Osteocyte (in vitro differentiated cells): ENCODE results near the gene FGF3. TPM values are rescaled to one million over a fixed set of nuclear protein-coding genes. Genes with fewer than 3 reads are reported as not detected.

Experiments used
- DNase-seq: peaks from one replicate; pipeline ENCODE4 v3.0.0; 2021; ENCODE audit warnings: mixed read lengths; ENCODE audit not compliant: unreplicated experiment; ENCODE audit errors: extremely low spot score
- H3K27ac Mint-ChIP-seq: one replicate; pipeline ENCODE4 v1.8.0; 2021; ENCODE audit warnings: mild to moderate bottlenecking, mixed read lengths; ENCODE audit not compliant: unreplicated experiment
- H3K27me3 Mint-ChIP-seq: one replicate; pipeline ENCODE4 v1.8.0; 2021; ENCODE audit warnings: mixed read lengths; ENCODE audit not compliant: unreplicated experiment
- H3K36me3 Mint-ChIP-seq: one replicate; pipeline ENCODE4 v1.8.0; 2021; ENCODE audit warnings: mixed read lengths; ENCODE audit not compliant: unreplicated experiment
- H3K4me1 Mint-ChIP-seq: one replicate; pipeline ENCODE4 v1.8.0; 2021; ENCODE audit warnings: mixed read lengths; ENCODE audit not compliant: unreplicated experiment
- H3K4me3 Mint-ChIP-seq: one replicate; pipeline ENCODE4 v1.8.0; 2021; ENCODE audit warnings: mild to moderate bottlenecking, moderate library complexity, mixed read lengths; ENCODE audit not compliant: unreplicated experiment
- H3K9me3 Mint-ChIP-seq: one replicate; pipeline ENCODE4 v1.8.0; 2021; ENCODE audit warnings: mixed read lengths; ENCODE audit not compliant: unreplicated experiment
- CTCF ChIP-seq: fragments of 200-600 bp; sonication (generic); IDR thresholded peaks from 2 replicates; pipeline ENCODE4 v1.5.0; 2021; ENCODE audit warnings: antibody characterized with exemption, mild to moderate bottlenecking, moderate library complexity
- total RNA-seq: library from RNA; stranded (reverse); gene quantifications from 2 replicates; pipeline ENCODE4 v1.2.1, GENCODE V29; 2021

The FGF3 gene
- total RNA-seq, 1 donor from 2014 or later, result 2.5 TPM

- Mint-ChIP-seq H3K36me3 (no peaks in the 10 kb centered on the region), H3K4me3 (no peak overlapping the region), H3K27ac (no peak overlapping the region), H3K27me3 (peaks cover 27% of the 10 kb centered on the region), H3K9me3 (no peaks in the 10 kb centered on the region), H3K4me1 (peaks cover 5% of the 10 kb centered on the region)
- no peak for DNase-seq
- TF ChIP-seq CTCF, result no peak
Measured at GRCh38 chr11:69814411-69814810, 4.8 kb downstream of the FGF3 start.

GRCh38 chr11:69813839-69814238 is 5.4 kb downstream of the FGF3 start:
- Mint-ChIP-seq H3K36me3 (no peaks in the 10 kb centered on the region), H3K27ac (no peak overlapping the region), H3K9me3 (no peaks in the 10 kb centered on the region), H3K4me1 (peaks cover 9% of the 10 kb centered on the region), H3K4me3 (no peak overlapping the region), H3K27me3 (peaks cover 26% of the 10 kb centered on the region)
- TF ChIP-seq CTCF, result no peak
- no peak for DNase-seq

GRCh38 chr11:69812946-69813345 is 6.3 kb downstream of the FGF3 start:
- Mint-ChIP-seq H3K36me3 (no peaks in the 10 kb centered on the region), H3K9me3 (no peaks in the 10 kb centered on the region), H3K27me3 (peaks cover 26% of the 10 kb centered on the region), H3K4me1 (peaks cover 18% of the 10 kb centered on the region), H3K27ac (no peak overlapping the region), H3K4me3 (no peak overlapping the region)
- no peak for TF ChIP-seq CTCF
- DNase-seq, result no peak

GRCh38 chr11:69812256-69812655 is 7.0 kb downstream of the FGF3 start:
- Mint-ChIP-seq H3K27ac (no peak overlapping the region), H3K27me3 (peaks cover 26% of the 10 kb centered on the region), H3K9me3 (no peaks in the 10 kb centered on the region), H3K36me3 (no peaks in the 10 kb centered on the region), H3K4me1 (peaks cover 24% of the 10 kb centered on the region), H3K4me3 (no peak overlapping the region)
- no peak for DNase-seq
- TF ChIP-seq CTCF, result no peak

- no peak overlapping the region for H3K27ac Mint-ChIP-seq
- H3K4me1 Mint-ChIP-seq, result peaks cover 26% of the 10 kb centered on the region
- no peak for TF ChIP-seq CTCF
- no peak for DNase-seq
- H3K36me3 Mint-ChIP-seq, result no peaks in the 10 kb centered on the region
- no peaks in the 10 kb centered on the region for H3K9me3 Mint-ChIP-seq
- H3K27me3 Mint-ChIP-seq, result peaks cover 21% of the 10 kb centered on the region
- H3K4me3 Mint-ChIP-seq, result no peak overlapping the region
Measured at GRCh38 chr11:69811431-69811830, 7.8 kb downstream of the FGF3 start.
